Measurements from ENCODE around the gene FAXDC2.

- TF ChIP-seq DMAP1 (CRISPR knock-in tag; IDR thresholded peaks at IDR 0.05) (no peak), ZBTB40 (IDR thresholded peaks at IDR 0.05) (no peak), ZBTB40 (CRISPR knock-in tag; IDR thresholded peaks at IDR 0.05) (no peak), EZH2 (conservative IDR thresholded peaks at IDR 0.05; ENCODE audit: low read depth, low read length) (no peak), ATF2 (CRISPR knock-in tag; IDR thresholded peaks at IDR 0.05) (no peak), JUND (CRISPR knock-in tag; IDR thresholded peaks at IDR 0.05) (no peak), ZNF17 (CRISPR knock-in tag; IDR thresholded peaks at IDR 0.05) (no peak), SUZ12 (IDR thresholded peaks at IDR 0.05; ENCODE audit: low read depth, low read length) (no peak), FOXA3 (CRISPR knock-in tag; IDR thresholded peaks at IDR 0.05) (no peak)
Observed at GRCh38 chr5:154816891-154817492, 33.4 kb downstream of the FAXDC2 start.

Measured in HepG2 (cell line).